ENCODE measurements around the gene IL19.

IL19 gene

DNA sequence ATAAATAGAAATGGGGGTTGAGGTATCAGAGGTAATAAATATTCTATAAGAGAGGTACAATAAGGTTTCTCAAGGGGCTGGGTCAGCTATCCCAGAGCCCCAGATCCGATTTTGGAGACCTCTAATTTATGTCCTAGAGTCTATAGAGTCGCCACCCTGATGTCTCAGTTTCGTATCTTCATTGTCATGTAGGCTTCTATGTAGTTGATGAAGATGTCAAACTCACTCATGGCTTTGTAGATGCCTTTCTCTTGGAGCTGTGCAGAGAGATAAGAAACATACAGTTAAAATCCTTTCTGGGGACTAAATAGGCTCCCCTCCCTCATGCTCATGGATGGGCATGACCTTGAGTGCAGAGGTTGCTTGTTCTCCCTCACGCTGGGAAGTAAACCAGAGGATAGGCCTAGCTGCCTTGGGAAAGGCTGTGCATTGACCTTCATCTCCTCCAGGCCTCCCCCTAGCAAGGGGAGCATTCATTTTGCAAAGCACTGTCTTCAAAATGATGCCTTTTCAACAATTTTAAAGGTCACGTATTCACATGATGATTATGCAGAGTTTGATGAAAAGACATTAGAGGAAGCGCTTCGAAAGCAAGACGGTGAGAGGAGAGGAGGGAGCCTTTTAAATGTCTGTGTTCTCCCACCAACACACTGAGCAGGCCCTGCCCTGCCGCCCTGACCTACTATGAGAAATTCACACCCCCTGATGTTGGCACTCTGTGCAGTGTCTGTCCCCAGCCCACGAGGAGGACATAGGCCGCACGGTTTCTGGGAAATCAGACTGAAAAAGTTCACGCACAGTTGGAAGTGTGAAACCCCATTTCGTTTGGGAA is 1.9 kb upstream of the IL19 start:
- peak overlapping the region; percentile 69 for H3K4me3 ChIP-seq (ENCODE audit: low read depth, low read length)
- no peak for DNase-seq (ENCODE audit: low read depth)
- TF ChIP-seq, protein P1, sequence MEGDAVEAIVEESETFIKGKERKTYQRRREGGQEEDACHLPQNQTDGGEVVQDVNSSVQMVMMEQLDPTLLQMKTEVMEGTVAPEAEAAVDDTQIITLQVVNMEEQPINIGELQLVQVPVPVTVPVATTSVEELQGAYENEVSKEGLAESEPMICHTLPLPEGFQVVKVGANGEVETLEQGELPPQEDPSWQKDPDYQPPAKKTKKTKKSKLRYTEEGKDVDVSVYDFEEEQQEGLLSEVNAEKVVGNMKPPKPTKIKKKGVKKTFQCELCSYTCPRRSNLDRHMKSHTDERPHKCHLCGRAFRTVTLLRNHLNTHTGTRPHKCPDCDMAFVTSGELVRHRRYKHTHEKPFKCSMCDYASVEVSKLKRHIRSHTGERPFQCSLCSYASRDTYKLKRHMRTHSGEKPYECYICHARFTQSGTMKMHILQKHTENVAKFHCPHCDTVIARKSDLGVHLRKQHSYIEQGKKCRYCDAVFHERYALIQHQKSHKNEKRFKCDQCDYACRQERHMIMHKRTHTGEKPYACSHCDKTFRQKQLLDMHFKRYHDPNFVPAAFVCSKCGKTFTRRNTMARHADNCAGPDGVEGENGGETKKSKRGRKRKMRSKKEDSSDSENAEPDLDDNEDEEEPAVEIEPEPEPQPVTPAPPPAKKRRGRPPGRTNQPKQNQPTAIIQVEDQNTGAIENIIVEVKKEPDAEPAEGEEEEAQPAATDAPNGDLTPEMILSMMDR (IDR thresholded peaks at IDR 0.05; ENCODE audit: low read depth, low read length, missing control alignments) = no peak

DNA sequence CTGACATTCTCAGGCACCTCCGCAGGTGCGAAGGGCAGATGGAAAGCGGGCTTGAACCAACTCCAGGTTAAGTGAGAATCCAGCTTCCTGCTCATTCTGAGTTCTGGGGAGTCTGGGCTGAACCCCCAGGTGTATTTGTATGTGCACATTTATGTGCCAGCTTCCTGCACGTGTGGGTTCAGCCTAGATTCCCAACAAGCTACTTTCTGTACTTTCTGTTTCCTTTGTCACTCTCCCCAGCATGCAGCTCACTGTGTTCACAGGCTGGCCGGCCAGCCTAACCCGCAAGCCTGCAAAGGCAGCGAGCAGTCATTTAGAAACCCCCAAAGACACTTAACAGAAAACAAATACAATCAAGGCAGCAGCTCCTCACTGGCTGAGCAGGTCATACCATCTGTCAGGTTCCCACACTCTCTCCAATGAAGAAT is 1.3 kb upstream of the IL19 start:
- H3K4me3 ChIP-seq (ENCODE audit: low read depth, low read length) = peak overlapping the region; percentile 69

DNA sequence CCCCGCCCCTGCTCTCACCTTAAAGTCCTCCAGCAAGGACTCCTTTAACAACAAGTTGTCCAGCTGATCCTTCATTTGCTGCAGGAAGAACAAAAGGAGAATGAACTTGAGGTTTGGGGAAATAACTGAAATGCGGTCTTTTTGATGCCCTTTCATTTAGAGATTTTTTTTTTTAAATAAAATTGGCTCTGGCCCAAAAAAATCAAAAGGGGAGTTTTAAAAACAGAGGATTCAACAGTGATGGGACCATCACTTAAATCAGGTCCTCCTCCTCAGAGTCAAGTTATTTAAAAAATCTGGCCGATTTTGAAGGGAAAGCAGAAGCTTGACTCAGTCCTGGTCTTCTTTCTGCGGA is 742 bp downstream of the IL19 start:
- peak overlapping the region; percentile 69 for H3K4me3 ChIP-seq (ENCODE audit: low read depth, low read length)
- TF ChIP-seq, protein P1 (IDR thresholded peaks at IDR 0.05; ENCODE audit: low read depth, low read length, missing control alignments) = no peak
- no peak for DNase-seq (ENCODE audit: low read depth)

More for the DNA sequence above, 1.3 kb upstream of the IL19 start:
- TF ChIP-seq, protein P1 (IDR thresholded peaks at IDR 0.05; ENCODE audit: low read depth, low read length, missing control alignments) = no peak
- DNase-seq (ENCODE audit: low read depth) = peak; percentile 88

DNA sequence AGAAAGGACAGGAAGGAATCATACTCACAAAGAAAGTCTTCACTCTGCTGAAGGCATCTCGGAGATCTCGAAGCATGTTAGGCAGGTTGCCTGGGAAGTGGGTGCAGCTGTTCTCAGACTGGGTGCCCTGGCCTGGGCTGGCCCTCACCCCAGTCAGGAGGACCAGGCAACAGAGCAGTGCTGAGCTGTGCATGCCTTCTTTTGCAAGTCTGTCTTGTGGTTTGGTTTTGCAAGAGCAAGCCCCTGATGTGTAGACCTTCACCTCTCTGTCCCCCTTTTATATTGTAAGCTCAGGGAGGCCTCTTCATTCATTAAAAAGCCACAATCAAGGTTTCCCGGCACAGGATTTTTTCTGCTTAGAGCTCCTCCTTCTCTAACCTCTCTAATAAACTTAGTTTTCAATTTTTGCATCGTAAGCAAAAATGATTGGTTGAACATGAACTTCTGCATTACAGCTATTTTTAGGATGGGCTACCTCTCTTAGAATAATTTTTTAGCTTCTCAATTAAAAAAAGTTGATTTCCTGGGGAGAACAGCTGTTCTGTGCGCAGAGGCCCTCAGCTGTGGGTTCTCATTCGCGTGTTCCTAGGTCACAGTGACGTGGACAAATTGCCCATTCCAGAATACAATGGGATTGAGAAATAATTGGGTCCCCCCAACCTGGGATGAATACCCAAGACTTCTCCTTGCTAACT is 1.8 kb downstream of the IL19 start, which contains the start of gene IL10:
Gene IL10, minus strand, starts transcription at position 252 of the 695 bp plus-strand sequence. Its CDS starts 59 bp downstream, at position 193.
- peak within 1 kb of the TSS; percentile 69 for H3K4me3 ChIP-seq (ENCODE audit: low read depth, low read length)
- no peak for DNase-seq (ENCODE audit: low read depth)
- TF ChIP-seq, protein P1 (IDR thresholded peaks at IDR 0.05; ENCODE audit: low read depth, low read length, missing control alignments) = no peak

DNA sequence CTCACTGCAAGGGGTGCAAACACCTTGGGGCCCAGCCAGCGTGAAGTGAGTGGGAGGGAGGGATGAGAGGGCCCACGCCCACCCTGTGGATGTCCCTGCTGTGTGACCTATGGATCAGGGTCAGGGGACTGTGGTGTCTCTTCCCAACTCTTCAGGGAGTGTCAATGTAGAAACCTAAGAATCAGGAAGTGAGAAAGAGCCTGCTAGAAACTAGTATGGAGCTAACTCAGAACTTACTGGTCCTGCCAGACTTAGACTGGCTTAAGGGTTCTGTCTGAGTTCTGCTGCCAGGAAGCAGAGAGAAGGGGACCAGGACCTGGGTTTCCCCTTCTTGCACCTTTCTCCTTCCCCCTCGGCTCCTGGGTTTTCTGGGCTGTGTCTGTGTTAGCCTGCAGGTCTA is 3.5 kb downstream of the IL19 start:
- TF ChIP-seq, protein P1 (IDR thresholded peaks at IDR 0.05; ENCODE audit: low read depth, low read length, missing control alignments) = no peak
- no peak for DNase-seq (ENCODE audit: low read depth)
- peak overlapping the region; percentile 69 for H3K4me3 ChIP-seq (ENCODE audit: low read depth, low read length)

DNA sequence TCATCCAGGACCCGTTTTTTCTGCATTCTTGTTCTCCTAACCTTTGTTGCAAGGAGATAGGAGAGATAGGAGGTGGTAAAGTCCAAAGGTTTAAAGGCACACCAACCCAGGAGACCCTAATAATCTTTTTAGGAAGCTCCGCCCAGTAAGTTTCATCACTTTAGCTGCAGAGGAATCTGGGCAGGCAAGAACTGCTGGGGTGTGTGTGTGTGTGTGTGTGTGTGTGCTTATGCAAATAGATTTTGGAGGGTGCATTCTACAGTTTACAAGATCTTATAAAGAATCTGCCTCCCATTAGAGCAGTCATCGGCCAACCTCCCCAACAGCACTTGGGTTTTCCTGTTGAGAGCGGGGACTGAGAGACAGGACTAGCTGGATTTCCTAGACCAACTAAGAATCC is 5.7 kb downstream of the IL19 start:
- TF ChIP-seq, protein P1 (IDR thresholded peaks at IDR 0.05; ENCODE audit: low read depth, low read length, missing control alignments) = no peak
- DNase-seq (ENCODE audit: low read depth) = no peak
- H3K4me3 ChIP-seq (ENCODE audit: low read depth, low read length) = no peak overlapping the region; the same call in 1 of the 2 replicates
